ENCODE results near the gene RBM8A. TPM values are rescaled to one million over a fixed set of nuclear protein-coding genes. Genes with fewer than 3 reads are reported as not detected.

Gene RBM8A
- total and polyA plus RNA-seq, 2 donors = 51.3 to 107 TPM

- DNase-seq (ENCODE audit: extremely low spot score) = peak; percentile 90
- Histone ChIP-seq H3K4me3 (ENCODE audit: low read depth, low read length) (no peak overlapping the region), H3K4me1 (ENCODE audit: insufficient read depth) (no peaks in the 10 kb centered on the region), H3K36me3 (ENCODE audit: insufficient read depth) (no peaks in the 10 kb centered on the region), H3K27ac (ENCODE audit: low read depth) (peak overlapping the region; percentile 77)
- WGBS = 4% methylated on average over 6 of the region's 6 CpGs
Measured at GRCh38 chr1:145891587-145892485, 35.4 kb downstream of the RBM8A start.

GRCh38 chr1:145891143-145891542 is 36.1 kb downstream of the RBM8A start:
- H3K4me1 ChIP-seq (ENCODE audit: insufficient read depth) = no peaks in the 10 kb centered on the region
- H3K4me3 ChIP-seq (ENCODE audit: low read depth, low read length) = no peak overlapping the region
- no peak for DNase-seq (ENCODE audit: extremely low spot score)
- peak overlapping the region; percentile 76 for H3K27ac ChIP-seq (ENCODE audit: low read depth)
- WGBS = 31% methylated on average over 1 of the region's 1 CpG
- H3K36me3 ChIP-seq (ENCODE audit: insufficient read depth) = no peaks in the 10 kb centered on the region

DNA sequence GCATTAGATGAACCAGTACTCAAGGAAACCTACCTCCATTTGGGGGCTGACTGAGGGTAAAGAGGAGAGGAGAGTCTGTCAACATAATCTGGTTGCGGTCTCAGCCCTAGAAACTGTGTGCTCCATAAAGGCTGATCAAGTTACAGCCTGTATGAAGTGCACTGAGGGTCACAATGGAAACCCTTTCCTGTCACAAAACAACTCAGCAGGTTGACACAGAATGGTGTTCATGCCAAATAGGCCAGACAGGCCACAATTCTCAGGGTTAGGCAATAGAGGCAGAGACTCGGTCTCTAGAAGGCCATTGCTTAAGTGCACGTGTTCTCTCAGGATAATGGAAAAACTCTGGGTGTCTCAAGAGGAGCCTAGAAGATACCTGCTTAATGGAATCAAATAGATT is 37.6 kb downstream of the RBM8A start:
- H3K36me3 ChIP-seq (ENCODE audit: insufficient read depth) = no peaks in the 10 kb centered on the region
- WGBS = 85% methylated on average over 3 of the region's 3 CpGs
- H3K27ac ChIP-seq (ENCODE audit: low read depth) = no peak overlapping the region
- H3K4me3 ChIP-seq (ENCODE audit: low read depth, low read length) = no peak overlapping the region
- no peak for DNase-seq (ENCODE audit: extremely low spot score)
- H3K4me1 ChIP-seq (ENCODE audit: insufficient read depth) = no peaks in the 10 kb centered on the region

DNA sequence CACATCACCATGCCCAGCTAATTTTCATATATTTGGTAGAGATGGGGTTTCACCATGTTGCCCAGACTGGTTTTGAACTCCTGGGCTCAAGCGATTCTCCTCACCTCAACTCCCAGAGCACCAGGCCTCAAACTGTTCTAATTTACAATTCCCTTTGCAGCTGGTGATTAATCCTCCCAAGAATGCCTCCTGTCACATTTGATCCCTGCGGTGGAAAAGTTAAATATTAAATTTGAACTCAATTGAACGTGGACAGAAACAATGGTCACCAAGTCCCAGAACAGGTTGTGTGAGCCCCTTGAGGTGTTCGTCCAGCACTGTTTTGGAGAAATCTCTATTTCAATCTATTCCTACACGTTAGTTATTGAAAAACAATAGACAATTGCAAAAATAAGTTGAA is 39.7 kb downstream of the RBM8A start:
- WGBS = 76% methylated on average over 5 of the region's 5 CpGs
- Histone ChIP-seq H3K4me3 (ENCODE audit: low read depth, low read length) (no peak overlapping the region), H3K4me1 (ENCODE audit: insufficient read depth) (no peaks in the 10 kb centered on the region), H3K27ac (ENCODE audit: low read depth) (no peak overlapping the region), H3K36me3 (ENCODE audit: insufficient read depth) (no peaks in the 10 kb centered on the region)
- no peak for DNase-seq (ENCODE audit: extremely low spot score)

- Histone ChIP-seq H3K27ac (ENCODE audit: low read depth) (no peak overlapping the region), H3K4me3 (ENCODE audit: low read depth, low read length) (no peak overlapping the region), H3K4me1 (ENCODE audit: insufficient read depth) (no peaks in the 10 kb centered on the region), H3K36me3 (ENCODE audit: insufficient read depth) (no peaks in the 10 kb centered on the region)
- no peak for DNase-seq (ENCODE audit: extremely low spot score)
- 52% methylated on average over 8 of the region's 8 CpGs for WGBS
Measured at GRCh38 chr1:145886816-145887215, 40.5 kb downstream of the RBM8A start.

DNA sequence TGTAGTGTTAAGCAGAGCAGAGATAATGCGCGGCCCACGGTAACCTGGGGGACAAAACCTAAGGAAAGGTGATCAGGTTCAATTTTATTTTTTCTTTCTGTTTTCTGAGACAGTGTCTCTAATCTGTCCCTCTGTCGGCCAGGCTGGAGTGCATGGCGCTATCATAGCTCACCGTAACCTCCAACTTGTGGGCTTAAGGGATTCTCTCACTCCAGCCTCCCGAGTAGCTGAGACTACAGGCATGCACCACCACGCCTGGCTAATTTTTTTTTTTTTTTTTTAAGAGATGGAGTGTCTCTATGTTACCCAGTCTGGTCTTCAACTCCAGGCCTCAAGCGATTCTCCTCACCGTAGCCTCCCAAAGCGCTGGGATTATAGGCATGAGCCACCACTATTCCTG is 40.9 kb downstream of the RBM8A start:
- peak overlapping the region; percentile 52 for H3K4me3 ChIP-seq (ENCODE audit: low read depth, low read length)
- DNase-seq (ENCODE audit: extremely low spot score) = no peak
- WGBS = 43% methylated on average over 11 of the region's 11 CpGs
- no peaks in the 10 kb centered on the region for H3K4me1 ChIP-seq (ENCODE audit: insufficient read depth)
- no peaks in the 10 kb centered on the region for H3K36me3 ChIP-seq (ENCODE audit: insufficient read depth)
- H3K27ac ChIP-seq (ENCODE audit: low read depth) = no peak overlapping the region

DNA sequence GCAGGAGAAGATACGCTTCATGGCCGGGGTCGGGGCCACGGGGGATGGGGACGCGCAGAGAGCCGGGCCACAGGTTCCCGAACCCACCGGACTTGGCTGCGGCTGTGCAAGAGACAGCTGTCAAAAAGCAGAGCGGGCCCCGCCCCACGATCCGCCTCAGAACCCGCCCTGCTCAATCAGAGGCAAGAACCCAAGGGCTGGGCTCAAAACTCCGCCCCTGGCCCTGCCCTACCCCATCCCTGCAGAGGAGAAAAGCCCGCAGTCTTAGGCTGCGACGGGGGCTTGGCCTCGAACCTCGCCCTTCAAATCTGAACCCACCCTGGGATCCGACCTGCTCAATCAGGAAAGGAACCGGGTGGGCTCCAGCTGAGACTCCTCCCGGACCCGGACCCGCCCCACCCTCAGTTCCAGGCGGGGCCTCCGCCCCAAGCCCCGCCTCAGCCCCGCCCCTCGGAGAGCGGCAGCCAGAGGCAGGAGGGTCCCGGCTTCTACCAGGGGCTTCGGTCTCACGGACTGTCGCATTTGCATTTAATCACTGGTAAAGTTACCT is 41.5 kb downstream of the RBM8A start, which contains the start of gene ANKRD35:
ANKRD35 (minus strand) TSS at position 129 of the 550 bp plus-strand sequence; CDS start at position 21, 108 bp downstream.
- no peaks in the 10 kb centered on the region for H3K36me3 ChIP-seq (ENCODE audit: insufficient read depth)
- DNase-seq (ENCODE audit: extremely low spot score) = no peak
- H3K27ac ChIP-seq (ENCODE audit: low read depth) = no peak within 1 kb of the TSS
- H3K4me3 ChIP-seq (ENCODE audit: low read depth, low read length) = peak within 1 kb of the TSS; percentile 52
- no peaks in the 10 kb centered on the region for H3K4me1 ChIP-seq (ENCODE audit: insufficient read depth)
- 1% methylated on average over 36 of the region's 36 CpGs for WGBS

GRCh38 chr1:145884675-145885074 is 42.6 kb downstream of the RBM8A start:
- Histone ChIP-seq H3K4me3 (ENCODE audit: low read depth, low read length) (no peak overlapping the region), H3K27ac (ENCODE audit: low read depth) (no peak overlapping the region), H3K4me1 (ENCODE audit: insufficient read depth) (no peaks in the 10 kb centered on the region), H3K36me3 (ENCODE audit: insufficient read depth) (no peaks in the 10 kb centered on the region)
- 92% methylated on average over 1 of the region's 1 CpG for WGBS
- no peak for DNase-seq (ENCODE audit: extremely low spot score)

DNA sequence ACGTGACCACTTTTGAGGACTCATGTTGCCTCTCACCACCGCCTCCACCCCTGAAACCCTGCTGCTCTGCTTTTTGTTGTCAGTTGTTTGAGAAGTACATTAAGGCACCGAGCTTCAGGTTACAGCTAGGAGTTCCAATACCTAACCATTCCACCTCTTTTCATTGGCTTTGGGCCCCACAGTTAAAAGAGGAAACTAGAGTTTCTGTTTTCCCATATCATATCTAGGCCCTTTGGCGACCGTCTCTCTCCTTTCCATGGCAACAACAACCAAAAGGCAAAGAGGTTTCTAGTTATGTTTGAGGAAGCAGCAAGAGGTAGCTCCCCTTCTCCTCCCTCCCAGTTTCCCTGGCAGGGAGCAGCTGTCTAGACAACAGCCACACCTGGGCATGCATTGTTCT is 47.5 kb downstream of the RBM8A start:
- 58% methylated on average over 5 of the region's 5 CpGs for WGBS
- DNase-seq (ENCODE audit: extremely low spot score) = no peak
- no peak overlapping the region for H3K27ac ChIP-seq (ENCODE audit: low read depth)
- no peaks in the 10 kb centered on the region for H3K4me1 ChIP-seq (ENCODE audit: insufficient read depth)
- no peak overlapping the region for H3K4me3 ChIP-seq (ENCODE audit: low read depth, low read length)
- no peaks in the 10 kb centered on the region for H3K36me3 ChIP-seq (ENCODE audit: insufficient read depth)

DNA sequence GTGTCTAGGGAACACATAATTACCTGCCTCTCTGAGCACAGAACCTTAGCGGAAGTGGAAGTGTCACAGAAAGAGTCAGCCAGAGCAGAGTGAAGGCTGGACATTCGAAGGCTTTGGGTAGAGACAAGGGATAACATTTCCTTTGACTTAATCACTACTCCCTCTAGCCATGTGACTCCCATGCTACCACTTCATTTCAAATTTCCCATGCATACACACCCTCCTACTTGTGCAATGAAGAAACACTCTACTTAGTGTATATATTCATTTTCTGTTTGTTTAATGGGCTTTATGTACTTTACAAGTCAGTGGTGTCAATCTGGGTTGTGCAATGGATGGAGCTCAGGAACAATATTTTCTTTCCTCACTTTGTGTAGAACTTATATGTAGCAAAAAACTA is 48.6 kb downstream of the RBM8A start:
- 80% methylated on average over 2 of the region's 2 CpGs for WGBS

GRCh38 chr1:145877923-145878486 is 49.3 kb downstream of the RBM8A start:
- no peak for DNase-seq (ENCODE audit: extremely low spot score)
- H3K36me3 ChIP-seq (ENCODE audit: insufficient read depth) = no peaks in the 10 kb centered on the region
- no peaks in the 10 kb centered on the region for H3K4me1 ChIP-seq (ENCODE audit: insufficient read depth)
- no peak overlapping the region for H3K4me3 ChIP-seq (ENCODE audit: low read depth, low read length)
- WGBS = 81% methylated on average over 7 of the region's 7 CpGs
- H3K27ac ChIP-seq (ENCODE audit: low read depth) = no peak overlapping the region

More for the DNA sequence above, 48.6 kb downstream of the RBM8A start:
- Histone ChIP-seq H3K4me1 (ENCODE audit: insufficient read depth) (no peaks in the 10 kb centered on the region), H3K4me3 (ENCODE audit: low read depth, low read length) (no peak overlapping the region), H3K36me3 (ENCODE audit: insufficient read depth) (no peaks in the 10 kb centered on the region), H3K27ac (ENCODE audit: low read depth) (no peak overlapping the region)
- no peak for DNase-seq (ENCODE audit: extremely low spot score)

DNA sequence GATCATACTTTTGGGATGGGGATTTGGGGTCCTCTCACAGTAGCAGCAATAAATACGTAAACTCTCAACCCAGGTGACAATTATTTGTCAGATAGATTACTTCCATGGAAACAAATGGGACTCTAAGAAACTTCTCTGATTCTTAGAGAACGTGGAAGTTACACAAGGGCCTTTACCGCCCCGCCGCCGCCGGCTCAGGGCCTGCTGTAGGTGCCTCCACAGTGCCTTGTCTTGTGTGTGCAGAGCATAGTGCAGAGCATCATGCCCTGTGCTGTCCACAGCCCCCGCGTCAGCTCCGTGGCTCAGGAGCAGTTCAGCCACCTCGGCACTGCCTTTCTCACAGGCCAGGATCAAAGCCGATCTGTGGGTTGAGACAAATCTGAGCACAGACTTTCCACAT is 52.6 kb downstream of the RBM8A start:
- no peak for DNase-seq (ENCODE audit: extremely low spot score)
- Histone ChIP-seq H3K4me1 (ENCODE audit: insufficient read depth) (no peaks in the 10 kb centered on the region), H3K27ac (ENCODE audit: low read depth) (no peak overlapping the region), H3K36me3 (ENCODE audit: insufficient read depth) (no peaks in the 10 kb centered on the region), H3K4me3 (ENCODE audit: low read depth, low read length) (no peak overlapping the region)
- WGBS = 94% methylated on average over 12 of the region's 12 CpGs

- 11% methylated on average over 47 of the region's 47 CpGs for WGBS
- H3K36me3 ChIP-seq (ENCODE audit: insufficient read depth) = no peaks in the 10 kb centered on the region
- DNase-seq (ENCODE audit: extremely low spot score) = no peak
- H3K4me1 ChIP-seq (ENCODE audit: insufficient read depth) = no peaks in the 10 kb centered on the region
- peak overlapping the region; percentile 50 for H3K4me3 ChIP-seq (ENCODE audit: low read depth, low read length)
- H3K27ac ChIP-seq (ENCODE audit: low read depth) = peak overlapping the region; percentile 86
Measured at GRCh38 chr1:145871994-145872924, 55.0 kb downstream of the RBM8A start.
